HG02763 (cell line): ENCODE data around the gene CLOCK.

ENCODE experiments used
- ATAC-seq: cut with Tn5 transposase; IDR thresholded peaks from one replicate; pipeline ENCODE4 v1.9.1; 2021; ENCODE audit warnings: mild to moderate bottlenecking, moderate library complexity; ENCODE audit not compliant: unreplicated experiment

The CLOCK gene

DNA sequence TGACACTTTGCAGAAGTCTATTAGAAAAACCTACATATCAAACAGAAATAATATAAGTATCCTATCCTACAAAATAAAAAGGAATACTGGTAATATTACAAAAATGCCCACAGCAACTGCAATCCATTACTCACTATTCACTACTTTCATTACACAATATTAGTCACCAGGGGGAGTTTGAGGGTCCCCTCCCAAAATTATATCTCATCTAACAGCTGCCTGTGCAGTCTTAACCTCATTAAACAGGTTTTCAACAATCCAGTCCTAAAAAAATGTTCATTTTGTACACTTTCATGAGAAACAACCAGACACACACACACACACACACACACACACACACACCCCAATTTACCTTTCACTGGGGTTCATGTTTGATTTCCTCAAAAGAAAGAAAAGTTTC lies 2.9 kb downstream of the CLOCK start:
- ATAC-seq = no peak

DNA sequence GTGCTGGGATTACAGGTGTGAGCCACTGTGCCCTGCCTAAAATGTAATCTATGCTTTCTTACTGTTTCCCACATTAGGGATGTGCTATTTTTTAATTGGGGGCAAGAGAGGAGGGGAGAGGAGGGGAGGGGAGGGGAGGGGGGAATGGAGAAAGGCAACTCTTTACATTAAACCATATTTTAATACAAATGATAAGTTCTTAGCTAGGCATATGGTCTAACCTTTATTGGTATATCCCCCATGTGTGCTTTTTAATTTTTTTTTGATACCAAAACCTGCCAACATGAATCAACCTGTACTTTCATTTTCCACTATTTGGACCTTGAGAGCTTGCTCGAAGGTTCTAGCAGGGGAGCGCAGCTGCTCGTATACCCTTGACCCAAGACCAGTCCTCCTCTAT lies 6.4 kb downstream of the CLOCK start:
- ATAC-seq = no peak

DNA sequence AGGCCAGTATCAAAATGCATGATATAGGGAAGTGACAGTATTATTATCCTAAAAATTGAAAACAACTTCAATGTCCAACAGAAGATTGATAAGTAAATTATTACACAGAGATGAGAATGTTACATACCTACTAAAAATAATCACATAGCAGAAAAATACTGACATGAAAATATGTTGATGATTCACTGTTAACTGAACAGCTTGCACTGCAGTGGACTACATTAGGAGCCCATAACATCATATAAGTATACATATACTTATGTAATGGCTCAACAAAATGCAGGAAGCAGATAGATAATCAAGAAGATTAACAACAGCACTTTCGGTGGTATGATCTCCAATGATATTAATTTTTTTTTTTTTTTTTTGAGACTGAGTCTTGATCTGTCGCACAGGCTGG lies 7.1 kb downstream of the CLOCK start:
- no peak for ATAC-seq

DNA sequence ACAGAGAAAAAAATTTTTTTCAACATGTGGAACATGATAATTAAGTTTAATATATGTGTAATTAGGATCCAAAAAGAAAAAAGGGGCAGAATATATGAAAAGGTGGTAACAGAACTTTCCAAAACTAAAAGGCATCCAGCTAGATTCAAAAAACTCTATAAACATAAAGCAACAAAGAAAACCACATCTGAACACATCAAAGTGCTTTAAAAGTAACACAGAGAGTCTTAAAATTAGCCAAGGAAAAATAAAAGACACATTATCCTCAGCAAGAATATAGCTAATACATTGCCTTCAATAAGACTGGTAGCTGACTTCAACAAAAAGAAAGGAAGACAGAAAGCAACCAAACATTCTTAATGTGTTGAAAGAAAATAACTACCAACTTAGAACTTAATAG lies 8.2 kb downstream of the CLOCK start:
- no peak for ATAC-seq

DNA sequence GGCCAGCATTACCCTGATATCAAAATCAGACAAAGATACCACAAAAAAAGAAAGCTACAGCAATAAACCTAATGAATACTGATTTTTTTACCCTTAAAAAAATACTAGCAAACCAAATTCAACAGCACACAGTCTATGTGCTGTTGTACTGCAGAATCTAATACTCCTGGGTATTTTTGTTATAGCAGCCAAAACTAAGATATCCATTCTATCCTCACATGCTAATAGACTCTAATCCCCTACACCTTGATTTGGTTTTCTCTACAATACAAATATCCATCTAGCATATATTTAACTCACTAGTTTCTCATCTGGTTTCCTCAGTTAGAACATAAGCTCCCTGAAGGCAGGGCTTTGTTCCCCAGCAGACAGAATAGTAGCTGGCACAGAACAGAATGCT lies 12.4 kb downstream of the CLOCK start:
- no peak for ATAC-seq

DNA sequence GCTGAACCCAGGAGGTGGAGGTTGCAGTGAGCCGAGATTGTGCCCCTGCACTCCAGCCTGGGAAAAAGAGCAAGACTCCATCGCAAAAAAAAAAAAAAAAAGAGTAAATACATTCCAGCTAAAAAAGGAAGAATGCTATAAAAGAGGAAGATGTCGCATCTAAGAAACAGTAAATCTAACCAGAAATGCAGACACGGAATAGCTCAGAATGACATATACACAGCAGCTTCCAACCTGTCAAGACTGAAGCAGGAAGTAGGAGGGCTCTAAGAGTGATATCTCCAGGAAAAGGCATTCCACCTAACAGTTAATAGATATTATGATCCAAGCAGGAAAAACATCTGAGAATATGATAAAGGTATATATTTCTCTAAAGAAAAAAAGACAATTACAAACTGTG lies 16.0 kb downstream of the CLOCK start:
- no peak for ATAC-seq

DNA sequence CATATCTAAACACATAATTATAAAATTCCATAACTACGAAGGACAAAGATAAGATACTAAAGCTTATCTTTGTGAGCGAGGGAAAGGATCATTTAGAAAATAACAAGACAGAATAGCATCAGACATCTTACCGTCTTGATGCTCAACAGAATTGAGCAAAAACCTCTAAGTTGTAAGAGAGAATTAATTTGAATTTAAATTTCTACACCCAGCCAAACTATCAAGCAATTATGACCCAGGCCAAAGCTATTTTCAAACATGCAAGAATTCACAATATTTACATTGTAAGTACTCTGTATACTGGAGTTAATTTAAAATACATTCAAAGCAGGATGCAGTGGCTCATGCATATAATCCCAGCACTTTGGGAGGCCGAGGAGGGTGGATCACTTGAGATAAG lies 16.5 kb downstream of the CLOCK start:
- ATAC-seq = no peak

DNA sequence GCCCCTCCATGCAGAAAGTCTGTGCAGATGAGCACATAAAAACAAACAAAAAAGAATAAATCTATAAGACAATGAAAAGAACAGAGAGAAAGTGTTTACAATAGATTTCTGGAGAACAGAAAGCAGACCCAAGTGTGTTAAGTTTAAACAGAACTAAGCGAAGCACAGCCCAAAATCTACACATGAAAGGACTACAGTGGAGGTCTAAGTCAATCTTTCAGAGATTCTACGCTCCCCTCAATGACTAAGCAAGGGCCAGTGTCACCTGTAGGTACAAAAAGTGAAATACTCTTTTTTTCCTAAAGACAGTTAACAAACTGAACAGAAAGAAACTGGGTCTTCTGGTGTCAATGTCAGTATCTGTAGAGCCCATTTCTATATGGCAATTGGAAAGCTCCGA lies 18.2 kb downstream of the CLOCK start:
- no peak for ATAC-seq

DNA sequence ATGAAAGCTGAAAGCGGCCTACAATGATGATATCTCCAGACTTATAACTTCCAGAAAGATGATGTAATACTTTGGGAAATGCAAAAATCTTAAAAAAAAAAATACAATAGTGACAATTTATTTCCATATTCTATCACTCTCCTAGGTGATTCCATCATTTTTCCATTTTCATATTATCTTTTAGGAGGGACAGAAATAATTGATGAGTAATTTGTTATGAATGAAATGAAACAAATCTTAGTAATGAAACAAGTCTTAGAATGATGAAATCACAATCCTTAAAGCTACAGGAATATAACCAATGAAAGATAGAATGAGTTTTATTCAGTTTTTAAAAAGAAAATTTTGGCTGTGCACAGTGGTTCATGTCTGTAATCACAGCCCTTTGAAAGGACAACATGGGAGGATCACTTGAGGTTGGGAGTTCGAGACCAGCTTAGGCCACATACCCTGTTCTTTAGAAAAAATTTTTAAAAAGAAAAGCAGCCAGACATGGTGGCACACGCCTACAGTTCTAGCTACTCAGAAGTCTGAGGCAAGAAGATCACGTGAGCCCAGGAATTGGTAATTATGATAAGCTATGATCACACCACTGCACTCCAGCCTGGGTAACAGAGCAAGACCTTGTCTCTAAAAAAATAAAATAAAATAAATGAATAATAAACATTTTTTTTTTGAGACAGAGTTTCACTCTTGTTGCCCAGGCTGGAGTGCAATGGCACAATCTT lies 21.7 kb downstream of the CLOCK start:
- ATAC-seq = no peak

DNA sequence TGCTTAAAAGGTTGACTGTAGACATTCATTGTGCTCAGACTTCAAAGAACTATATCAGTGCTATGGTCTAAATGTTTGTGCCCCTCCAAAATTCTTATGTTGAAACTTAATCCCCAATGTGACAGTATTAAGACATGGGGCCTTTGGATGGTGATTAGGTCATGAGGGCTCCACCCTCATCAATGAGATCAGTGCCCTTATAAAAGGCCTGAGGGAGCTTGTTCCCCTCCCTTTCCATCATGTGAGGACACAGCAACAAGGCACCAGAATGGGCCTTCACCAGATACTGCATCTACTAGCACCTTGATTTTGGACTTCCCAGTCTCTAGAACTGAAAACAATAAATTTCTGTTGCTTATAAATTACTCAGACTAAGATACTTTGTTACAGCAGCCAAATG lies 28.3 kb downstream of the CLOCK start:
- ATAC-seq = no peak

DNA sequence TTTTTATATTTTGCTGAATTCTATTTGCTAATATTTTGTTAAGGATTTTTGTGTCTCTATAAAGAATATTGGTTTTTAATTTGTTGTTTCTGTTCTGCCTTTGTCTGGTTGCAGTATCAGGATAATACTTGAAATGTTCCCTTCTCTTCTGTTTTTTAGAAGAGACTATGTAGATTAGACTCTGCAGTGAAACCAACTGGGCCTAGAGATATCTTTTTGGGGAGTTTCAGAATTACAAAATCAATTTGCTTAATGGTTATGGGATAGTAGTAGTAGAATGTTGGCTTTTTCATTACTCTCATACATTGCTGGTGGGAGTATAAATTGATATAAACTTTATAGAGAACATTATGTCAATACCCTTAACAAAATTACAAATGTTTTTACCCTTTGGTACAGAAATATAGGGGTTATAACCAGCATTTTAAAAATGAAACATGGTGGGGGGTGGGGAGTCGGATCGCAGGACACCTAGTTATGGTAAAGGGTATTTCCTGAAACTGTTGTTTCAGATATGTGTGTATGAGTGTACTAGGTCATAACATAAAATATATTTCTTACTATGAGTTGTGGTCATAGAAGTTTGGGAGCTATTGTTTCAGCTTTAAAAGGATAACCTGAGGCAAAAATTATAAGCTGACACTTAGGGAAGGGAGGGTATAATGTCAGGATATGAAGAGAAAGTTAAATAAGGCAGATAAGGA lies 29.0 kb downstream of the CLOCK start:
- peak; percentile 47 for ATAC-seq

DNA sequence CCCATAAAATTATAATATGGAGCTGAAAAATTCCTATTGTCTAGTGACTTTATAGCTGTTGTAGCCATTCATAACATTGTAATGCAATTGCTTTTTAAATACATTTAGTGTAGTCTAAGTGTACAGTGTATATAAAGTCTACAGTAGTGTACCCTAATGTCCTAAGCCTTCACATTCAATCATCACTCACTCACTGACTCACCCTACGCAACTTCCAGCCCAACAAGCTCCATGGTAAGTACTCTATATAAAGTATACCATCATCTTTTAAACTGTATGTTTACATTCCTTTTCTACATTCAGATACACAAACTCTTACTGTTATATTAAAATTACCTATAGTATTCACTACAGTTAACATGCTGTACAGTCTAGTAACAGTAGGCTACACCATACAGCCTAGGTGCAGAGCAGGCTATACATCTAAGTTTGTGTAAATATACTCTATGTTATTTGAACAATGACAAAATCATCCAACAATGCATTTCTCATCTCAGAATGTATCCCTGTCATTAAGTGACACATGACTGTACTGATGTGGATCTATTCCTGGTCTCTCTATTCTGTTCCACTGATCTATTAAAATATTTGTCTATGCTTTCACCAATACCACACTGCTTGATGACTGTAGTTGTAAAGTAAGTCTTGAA lies 33.7 kb downstream of the CLOCK start:
- ATAC-seq = no peak

DNA sequence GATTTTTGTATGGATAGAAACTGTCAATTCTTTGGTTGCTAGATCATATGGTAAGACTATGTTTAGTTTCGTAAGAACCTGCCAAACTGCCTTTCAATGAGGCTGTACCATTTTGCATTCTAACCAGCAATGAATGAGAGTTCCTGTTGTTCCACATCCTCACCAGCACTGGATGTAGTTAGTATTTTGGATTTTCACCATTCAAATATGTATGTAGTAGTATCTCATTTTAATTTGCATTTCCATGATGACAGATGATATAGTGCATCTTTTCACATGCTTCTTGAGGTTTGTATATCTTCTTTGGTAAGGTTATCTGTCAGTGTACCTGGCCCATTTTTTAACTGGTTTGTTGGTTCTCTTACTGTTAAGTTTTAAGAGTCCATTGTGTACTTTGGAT lies 34.6 kb downstream of the CLOCK start:
- no peak for ATAC-seq

DNA sequence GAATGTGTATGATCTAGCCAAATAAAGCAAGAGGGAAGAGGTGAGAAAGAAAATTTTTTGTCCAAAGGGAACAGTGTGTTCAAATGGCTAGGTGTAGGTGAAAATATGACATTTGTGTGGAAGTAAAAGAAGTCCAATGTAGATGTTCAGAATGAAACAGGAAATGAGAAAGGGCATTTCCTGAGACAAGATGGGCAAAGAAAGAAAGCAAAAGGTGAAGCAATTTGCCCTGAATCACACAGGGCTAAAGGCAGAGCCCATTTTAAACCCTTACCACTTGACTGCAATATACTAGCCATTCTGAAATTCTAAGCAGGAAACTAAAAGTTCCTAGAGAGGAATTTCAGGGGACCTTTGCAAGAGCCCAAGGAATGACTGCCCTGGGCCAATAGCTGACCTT lies 36.0 kb downstream of the CLOCK start:
- no peak for ATAC-seq

DNA sequence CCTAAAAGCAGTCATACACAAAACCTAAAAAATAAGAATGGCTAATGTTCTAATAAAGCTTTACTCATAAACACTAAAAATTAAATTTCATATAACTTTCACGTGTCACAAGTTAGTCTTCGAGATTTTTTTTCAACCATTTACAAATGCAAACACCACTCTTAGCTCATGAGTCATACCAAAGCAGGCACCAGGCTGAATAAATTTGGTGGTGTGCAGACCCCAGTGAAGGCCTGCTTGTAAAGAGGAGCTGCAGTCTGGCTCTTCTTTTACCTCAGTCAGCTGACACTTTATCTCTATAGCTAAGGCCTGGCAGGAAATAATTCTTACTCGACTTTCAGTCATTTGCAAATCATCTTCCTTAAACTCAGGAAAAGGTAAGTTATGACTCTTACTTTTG lies 37.4 kb downstream of the CLOCK start:
- no peak for ATAC-seq

DNA sequence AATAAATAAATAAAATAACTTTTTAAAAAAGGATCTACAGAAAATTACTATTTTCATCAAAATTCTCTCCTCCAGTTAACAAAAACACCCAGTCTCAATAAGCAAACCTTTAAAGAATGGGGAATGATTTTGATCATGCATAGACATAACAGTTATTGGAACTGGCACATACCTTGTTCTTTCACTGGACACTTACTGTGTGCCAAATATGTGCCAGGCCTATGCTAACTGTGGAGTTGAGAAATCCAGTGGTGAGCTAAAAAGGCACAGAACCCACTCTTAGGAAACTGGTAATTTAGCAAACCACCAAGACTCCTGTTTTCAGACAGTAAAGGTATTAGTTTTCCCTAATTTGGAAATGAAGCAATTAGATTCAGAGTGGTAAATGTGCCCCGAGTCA lies 39.1 kb downstream of the CLOCK start:
- ATAC-seq = no peak

DNA sequence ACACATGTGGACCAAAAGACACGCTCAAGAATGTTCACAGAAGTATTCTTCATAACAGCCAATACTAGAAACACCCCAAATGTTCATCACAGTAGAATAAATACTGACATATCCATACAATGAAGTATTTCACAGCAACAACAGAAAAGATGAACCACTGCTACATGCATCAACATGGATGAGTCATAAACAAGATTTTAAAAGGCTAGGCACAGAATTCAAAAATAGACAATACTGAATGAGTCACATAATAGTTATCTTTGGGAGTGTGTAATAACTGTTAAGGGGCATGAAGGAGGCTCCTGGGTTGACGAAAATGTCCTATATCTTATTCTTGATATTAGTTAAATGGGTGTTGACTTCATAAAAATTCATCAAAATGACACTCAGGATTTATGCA lies 43.5 kb downstream of the CLOCK start:
- ATAC-seq = no peak

DNA sequence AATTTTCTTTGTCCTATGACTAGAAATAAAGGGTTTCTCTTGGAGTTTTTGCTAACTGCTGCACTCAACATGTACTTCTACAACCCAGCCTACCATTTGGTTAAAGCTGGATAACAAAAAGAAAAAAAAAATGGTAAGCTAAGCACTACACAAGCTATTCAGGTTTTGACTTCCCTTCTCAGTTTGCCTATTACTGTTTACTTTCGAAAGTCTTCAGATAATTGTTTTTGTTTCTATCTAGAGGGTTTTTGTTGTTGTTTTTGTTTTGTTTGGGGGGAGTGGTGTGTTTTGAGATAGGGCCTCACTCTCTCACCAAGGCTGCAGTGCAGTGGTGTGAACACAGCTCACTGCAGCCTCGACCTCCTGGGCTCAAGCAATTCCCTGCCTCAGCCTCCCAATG lies 46.6 kb downstream of the CLOCK start:
- ATAC-seq = no peak

DNA sequence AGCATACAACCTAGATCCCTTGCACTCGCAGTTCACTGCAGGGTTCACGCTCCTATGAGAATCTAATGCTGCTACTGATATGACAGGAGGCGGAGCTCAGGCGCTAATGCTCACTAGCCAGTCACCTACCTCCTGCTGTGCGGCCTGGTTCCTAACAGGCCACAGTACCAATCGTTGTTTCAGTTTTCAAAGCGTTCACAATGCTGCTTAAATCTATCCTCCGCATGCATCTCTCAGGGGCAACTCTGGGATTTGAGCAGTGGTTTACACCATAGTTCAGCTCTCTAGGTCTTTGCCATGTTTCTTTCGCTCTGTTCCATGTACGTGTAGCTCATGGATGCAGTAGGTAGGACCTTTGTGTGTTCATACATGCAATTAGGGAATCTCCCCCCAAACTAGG lies 47.2 kb downstream of the CLOCK start:
- ATAC-seq = no peak

DNA sequence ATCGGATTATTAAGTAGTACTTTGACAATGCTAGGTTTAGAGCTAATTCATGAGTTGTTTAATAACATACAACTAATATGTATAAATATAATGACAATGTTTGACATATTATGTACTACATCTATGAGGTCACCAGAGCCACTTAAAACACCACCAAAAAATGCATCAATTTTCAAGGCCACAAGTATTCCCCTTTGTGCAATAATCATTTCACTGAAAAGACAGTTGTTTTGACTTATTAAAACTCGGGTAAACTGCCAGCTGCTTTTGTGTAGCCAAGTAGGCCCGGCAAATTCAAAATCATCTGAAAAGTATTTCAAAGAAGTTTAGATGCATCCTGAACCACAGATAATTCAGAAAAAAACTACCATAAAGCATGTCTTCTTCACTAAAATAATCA lies 48.7 kb downstream of the CLOCK start:
- ATAC-seq = no peak

DNA sequence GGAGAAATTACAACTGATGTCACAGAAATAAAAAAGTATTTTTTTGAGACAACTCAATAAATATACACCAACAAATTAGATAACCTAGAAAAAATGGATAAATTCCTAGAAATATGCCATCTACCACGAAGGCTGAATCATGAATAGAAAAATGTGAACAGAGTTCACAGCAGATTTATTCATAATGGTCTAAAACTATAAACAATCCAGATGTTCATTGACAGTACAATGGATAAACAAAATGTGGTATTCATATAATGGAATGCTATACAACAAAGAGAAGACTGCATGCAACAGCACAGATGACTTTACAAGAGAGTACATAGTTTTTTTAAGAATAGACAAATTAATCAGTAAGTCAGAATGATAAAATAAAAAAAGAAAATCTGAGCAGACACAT lies 55.2 kb downstream of the CLOCK start:
- no peak for ATAC-seq

DNA sequence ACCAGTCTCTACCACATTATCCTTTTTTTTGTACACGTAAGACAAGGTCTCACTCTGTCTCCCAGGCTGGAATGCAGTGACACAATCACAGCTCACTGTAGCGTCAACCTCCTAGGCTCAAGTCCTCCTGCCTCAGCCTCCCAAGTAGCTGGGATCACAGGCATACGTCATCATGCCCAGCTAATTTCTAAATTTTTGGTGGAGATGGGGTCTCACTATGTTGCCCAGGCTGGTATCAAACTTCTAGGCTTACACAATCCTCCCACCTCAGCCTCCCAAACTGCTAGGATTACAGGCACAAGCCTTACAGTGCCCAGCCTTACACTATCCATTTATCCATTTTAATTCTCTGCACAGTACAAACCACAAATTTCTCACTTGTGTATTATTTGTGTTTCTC lies 58.0 kb downstream of the CLOCK start:
- no peak for ATAC-seq
